Bone marrow (tissue), 2 donors: ENCODE data around the gene FGF23.

Source experiments
- DNase-seq, 2 donors: peaks; one replicate each; lab custom pipeline; 2025; lab: John Stamatoyannopoulos, UW

Gene FGF23

GRCh38 chr12:4383304-4383865, 3.9 kb upstream of the FGF23 start:
- DNase-seq = peak in 1 of 2 donors; percentile 64

- no peak for DNase-seq
Measured at GRCh38 chr12:4380332-4380731, 820 bp upstream of the FGF23 start.

GRCh38 chr12:4378772-4379171, 740 bp downstream of the FGF23 start:
- no peak for DNase-seq

GRCh38 chr12:4375449-4375848, 4.1 kb downstream of the FGF23 start:
- DNase-seq = no peak

GRCh38 chr12:4372653-4373052, 6.9 kb downstream of the FGF23 start:
- DNase-seq = no peak

GRCh38 chr12:4370265-4370664, 9.2 kb downstream of the FGF23 start:
- DNase-seq = no peak

GRCh38 chr12:4369548-4369947, 10.0 kb downstream of the FGF23 start:
- DNase-seq = no peak

- DNase-seq = no peak
Measured at GRCh38 chr12:4366090-4366489, 13.4 kb downstream of the FGF23 start.

- no peak for DNase-seq
Measured at GRCh38 chr12:4356041-4356327, 23.5 kb downstream of the FGF23 start.

GRCh38 chr12:4355156-4356040, 24.1 kb downstream of the FGF23 start:
- DNase-seq = no peak

GRCh38 chr12:4353785-4354208, 25.7 kb downstream of the FGF23 start:
- no peak for DNase-seq

GRCh38 chr12:4346931-4347330, 32.6 kb downstream of the FGF23 start:
- no peak for DNase-seq

- no peak for DNase-seq
Measured at GRCh38 chr12:4331842-4332241, 47.7 kb downstream of the FGF23 start.

- DNase-seq = no peak
Measured at GRCh38 chr12:4331221-4331620, 48.3 kb downstream of the FGF23 start.

GRCh38 chr12:4330203-4330602, 49.3 kb downstream of the FGF23 start:
- no peak for DNase-seq

GRCh38 chr12:4327293-4327692, 52.2 kb downstream of the FGF23 start:
- no peak for DNase-seq

GRCh38 chr12:4325966-4326365, 53.5 kb downstream of the FGF23 start:
- no peak for DNase-seq

- no peak for DNase-seq
Measured at GRCh38 chr12:4324366-4324765, 55.1 kb downstream of the FGF23 start.

GRCh38 chr12:4323396-4323795, 56.1 kb downstream of the FGF23 start:
- peak in 1 of 2 donors; percentile 15 for DNase-seq

GRCh38 chr12:4322726-4323125, 56.8 kb downstream of the FGF23 start:
- no peak for DNase-seq

GRCh38 chr12:4320853-4321701, 58.4 kb downstream of the FGF23 start, which contains the start of gene TIGAR:
TIGAR (plus strand) TSS chr12:4321213; CDS start chr12:4321272, 59 bp downstream.
- peak; percentile 77 to 88 for DNase-seq

- DNase-seq = no peak
Measured at GRCh38 chr12:4320497-4320852, 59.0 kb downstream of the FGF23 start.
